Activated naive CD8-positive, alpha-beta T cell treated with anti-CD3 and anti-CD28 coated beads for 36 hours (primary cell): ENCODE results near the gene NR5A2. TPM values are rescaled to one million over a fixed set of nuclear protein-coding genes. Genes with fewer than 3 reads are reported as not detected.

Experiments used
- DNase-seq: peaks from one replicate; pipeline ENCODE4 v3.0.0; 2021
- H3K27ac Mint-ChIP-seq: one replicate; pipeline ENCODE4 v1.8.0; 2022; ENCODE audit warnings: mild to moderate bottlenecking, moderate library complexity, mixed read lengths
- H3K27me3 Mint-ChIP-seq: one replicate; pipeline ENCODE4 v1.8.0; 2022; ENCODE audit warnings: mild to moderate bottlenecking, mixed read lengths
- H3K36me3 Mint-ChIP-seq: one replicate; pipeline ENCODE4 v1.8.0; 2021; ENCODE audit warnings: mild to moderate bottlenecking, mixed read lengths
- H3K4me1 Mint-ChIP-seq: one replicate; pipeline ENCODE4 v1.8.0; 2021; ENCODE audit warnings: mixed read lengths
- H3K4me3 Mint-ChIP-seq: one replicate; pipeline ENCODE4 v1.8.0; 2022; ENCODE audit warnings: mild to moderate bottlenecking, moderate library complexity, mixed read lengths
- H3K9me3 Mint-ChIP-seq: one replicate; pipeline ENCODE4 v1.8.0; 2022; ENCODE audit warnings: mixed read lengths
- total RNA-seq, 2 experiments: library from RNA; stranded (reverse); gene quantifications; one replicate each; pipeline ENCODE4 v1.2.3, GENCODE V29; 2021

The NR5A2 gene
- total RNA-seq, 2 experiments from 2014 or later = 0.06 to 0.08 TPM

- DNase-seq = no peak
- Mint-ChIP-seq H3K4me1 (peaks cover 6% of the 10 kb centered on the region), H3K9me3 (no peaks in the 10 kb centered on the region), H3K4me3 (no peak overlapping the region), H3K27me3 (peaks cover 11% of the 10 kb centered on the region), H3K36me3 (no peaks in the 10 kb centered on the region), H3K27ac (no peak overlapping the region)
These were observed 88.8 kb downstream of the NR5A2 start for GRCh38 chr1:200116324-200116723.

- DNase-seq = no peak
- H3K4me1 Mint-ChIP-seq = peaks cover 6% of the 10 kb centered on the region
- no peaks in the 10 kb centered on the region for H3K36me3 Mint-ChIP-seq
- H3K4me3 Mint-ChIP-seq = no peak overlapping the region
- no peaks in the 10 kb centered on the region for H3K9me3 Mint-ChIP-seq
- no peak overlapping the region for H3K27ac Mint-ChIP-seq
- H3K27me3 Mint-ChIP-seq = peaks cover 9% of the 10 kb centered on the region
These were observed 91.4 kb downstream of the NR5A2 start for GRCh38 chr1:200118779-200119505.

DNA sequence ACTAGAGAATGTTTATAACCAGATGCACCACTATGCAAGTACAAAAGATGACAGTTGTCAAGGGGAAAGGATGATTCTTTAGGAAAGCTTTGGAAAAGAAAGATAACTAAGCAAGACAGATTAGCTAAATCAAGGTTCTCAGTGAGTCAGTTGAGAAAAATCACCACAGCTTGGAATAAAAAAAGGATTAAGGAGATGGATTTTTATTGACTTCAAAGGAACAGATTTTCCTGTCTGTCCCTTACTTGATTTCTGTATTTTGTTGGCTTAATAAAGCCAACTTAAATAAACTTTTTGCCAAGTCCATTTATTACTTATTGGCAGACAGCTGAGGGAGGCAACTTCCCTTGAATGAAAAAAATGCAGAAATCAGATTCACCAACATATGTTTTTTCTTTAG, 93.9 kb downstream of the NR5A2 start:
- Mint-ChIP-seq H3K4me1 (peaks cover 6% of the 10 kb centered on the region), H3K27ac (no peak overlapping the region), H3K9me3 (no peaks in the 10 kb centered on the region), H3K4me3 (no peak overlapping the region), H3K27me3 (peaks cover 9% of the 10 kb centered on the region), H3K36me3 (no peaks in the 10 kb centered on the region)
- no peak for DNase-seq

DNA sequence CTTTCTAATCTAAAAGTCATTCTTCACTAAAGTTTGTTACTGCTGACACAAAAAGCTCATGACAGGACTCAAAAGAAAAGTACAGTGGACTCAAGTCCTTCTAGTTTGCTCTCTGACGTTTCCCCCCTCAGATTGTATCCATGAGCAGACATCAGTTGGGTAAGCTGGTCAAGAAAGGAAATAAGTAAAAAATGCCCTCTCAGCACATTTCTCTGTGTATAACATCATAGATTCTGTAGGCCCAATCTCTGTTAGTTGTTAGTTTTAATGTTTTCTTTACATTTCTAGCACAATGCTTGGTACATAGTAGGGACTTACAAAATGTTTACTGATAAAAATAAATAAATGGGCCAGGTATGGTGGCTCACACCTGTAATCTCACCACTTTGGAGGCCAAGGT, 96.8 kb downstream of the NR5A2 start:
- Mint-ChIP-seq H3K36me3 (no peaks in the 10 kb centered on the region), H3K27ac (no peak overlapping the region), H3K27me3 (peaks cover 9% of the 10 kb centered on the region), H3K9me3 (no peaks in the 10 kb centered on the region), H3K4me3 (no peak overlapping the region), H3K4me1 (peaks cover 5% of the 10 kb centered on the region)
- no peak for DNase-seq

DNA sequence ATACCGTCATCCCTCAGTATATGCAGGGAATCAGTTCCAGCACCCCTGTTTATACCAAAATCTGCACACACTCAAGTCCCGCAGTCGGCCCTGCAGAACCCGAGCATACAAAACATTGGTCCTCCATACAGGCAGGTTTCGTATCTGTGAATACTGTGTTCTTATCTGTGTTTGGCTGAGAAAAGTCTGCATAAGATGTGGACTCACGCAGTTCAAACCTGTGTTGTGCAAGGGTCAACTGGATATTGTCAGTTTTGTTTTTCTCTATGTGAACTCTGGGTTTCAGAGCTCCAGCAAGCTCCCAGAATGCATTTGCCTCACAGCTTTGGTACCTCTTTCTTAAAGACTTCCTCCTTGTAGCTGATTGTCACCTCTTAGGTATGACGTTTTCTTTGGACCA, 100.6 kb downstream of the NR5A2 start:
- Mint-ChIP-seq H3K27me3 (no peaks in the 10 kb centered on the region), H3K27ac (no peak overlapping the region), H3K4me1 (peaks cover 16% of the 10 kb centered on the region)

GRCh38 chr1:200128944-200129879, 101.7 kb downstream of the NR5A2 start:
- no peak overlapping the region for H3K4me3 Mint-ChIP-seq
- no peaks in the 10 kb centered on the region for H3K36me3 Mint-ChIP-seq
- peaks cover 16% of the 10 kb centered on the region for H3K4me1 Mint-ChIP-seq
- peak; percentile 15 for DNase-seq
- peak overlapping the region; percentile 75 for H3K27ac Mint-ChIP-seq
- no peaks in the 10 kb centered on the region for H3K27me3 Mint-ChIP-seq
- H3K9me3 Mint-ChIP-seq = no peaks in the 10 kb centered on the region

More for the DNA sequence above, 100.6 kb downstream of the NR5A2 start:
- Mint-ChIP-seq H3K36me3 (no peaks in the 10 kb centered on the region), H3K4me3 (no peak overlapping the region), H3K9me3 (no peaks in the 10 kb centered on the region)
- DNase-seq = no peak

DNA sequence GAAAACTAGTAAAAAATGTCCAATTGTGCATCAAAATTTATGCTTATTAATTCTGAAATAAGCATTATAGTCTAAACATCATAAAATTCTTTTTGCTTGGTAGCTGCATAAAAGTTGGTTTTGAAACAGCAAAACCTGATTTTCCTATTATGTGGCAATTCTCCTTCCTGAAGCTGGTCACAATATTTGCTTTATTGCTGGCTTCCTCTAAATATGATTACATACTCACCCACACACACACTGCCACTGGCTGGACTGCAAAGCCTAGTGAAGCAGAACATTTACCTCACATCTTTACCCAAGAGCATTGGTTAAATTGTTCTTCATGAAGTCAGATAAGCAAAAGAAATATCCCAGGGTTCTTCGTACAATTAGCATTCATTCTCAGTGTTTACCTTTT, 103.0 kb downstream of the NR5A2 start:
- Mint-ChIP-seq H3K4me3 (no peak overlapping the region), H3K4me1 (peaks cover 16% of the 10 kb centered on the region), H3K27me3 (no peaks in the 10 kb centered on the region), H3K27ac (no peak overlapping the region), H3K9me3 (no peaks in the 10 kb centered on the region), H3K36me3 (no peaks in the 10 kb centered on the region)
- DNase-seq = no peak

DNA sequence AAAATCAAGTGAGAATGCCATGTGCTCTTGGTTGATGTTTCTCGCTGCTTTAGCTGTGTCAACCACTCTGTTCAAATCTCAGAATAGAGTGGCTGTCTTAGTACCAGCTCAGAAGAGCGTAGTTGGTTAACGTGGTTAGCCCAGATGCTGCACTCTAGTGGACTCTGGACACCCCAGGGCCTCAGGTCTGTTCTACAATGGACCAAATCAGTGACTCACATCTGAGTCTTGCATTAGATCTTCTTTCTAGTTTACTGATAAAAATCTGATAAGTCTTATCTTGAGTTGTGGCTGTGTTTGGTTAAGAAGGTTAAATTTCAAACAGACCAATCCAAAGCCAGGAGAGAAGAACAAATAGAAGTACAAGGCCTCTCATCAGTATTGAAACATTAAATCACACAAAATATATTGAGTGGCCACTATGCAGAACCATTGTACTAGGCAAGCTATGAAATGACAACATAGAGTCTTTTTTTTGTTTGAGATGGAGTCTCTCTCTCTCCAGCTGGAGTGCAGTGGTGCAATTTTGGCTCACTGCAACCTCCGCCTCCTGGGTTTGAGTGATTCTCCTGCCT, 104.1 kb downstream of the NR5A2 start:
- no peaks in the 10 kb centered on the region for H3K9me3 Mint-ChIP-seq
- H3K36me3 Mint-ChIP-seq = no peaks in the 10 kb centered on the region
- H3K4me3 Mint-ChIP-seq = no peak overlapping the region

DNA sequence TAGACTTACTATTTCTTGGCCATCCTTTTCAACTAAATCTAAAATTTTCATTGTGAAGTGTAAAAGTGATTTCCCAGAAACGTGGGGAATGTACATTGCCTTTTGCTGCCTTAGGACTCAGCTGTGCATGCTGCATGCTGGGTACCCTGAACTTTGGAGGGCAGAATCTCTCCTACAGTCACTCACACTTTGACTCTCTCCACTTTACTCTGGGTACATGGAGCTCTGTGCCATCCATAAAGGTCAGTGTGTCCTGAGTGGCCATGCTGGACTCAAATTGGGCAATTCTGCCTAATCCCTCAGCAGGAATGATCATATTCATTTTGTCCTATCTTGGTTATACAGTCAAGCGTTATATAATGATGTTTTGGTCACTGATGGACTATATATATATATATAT, 105.6 kb downstream of the NR5A2 start:
- H3K4me1 Mint-ChIP-seq = peaks cover 16% of the 10 kb centered on the region

More for the DNA sequence above, 104.1 kb downstream of the NR5A2 start:
- H3K27ac Mint-ChIP-seq = no peak overlapping the region
- peaks cover 16% of the 10 kb centered on the region for H3K4me1 Mint-ChIP-seq
- DNase-seq = no peak
- H3K27me3 Mint-ChIP-seq = no peaks in the 10 kb centered on the region

DNA sequence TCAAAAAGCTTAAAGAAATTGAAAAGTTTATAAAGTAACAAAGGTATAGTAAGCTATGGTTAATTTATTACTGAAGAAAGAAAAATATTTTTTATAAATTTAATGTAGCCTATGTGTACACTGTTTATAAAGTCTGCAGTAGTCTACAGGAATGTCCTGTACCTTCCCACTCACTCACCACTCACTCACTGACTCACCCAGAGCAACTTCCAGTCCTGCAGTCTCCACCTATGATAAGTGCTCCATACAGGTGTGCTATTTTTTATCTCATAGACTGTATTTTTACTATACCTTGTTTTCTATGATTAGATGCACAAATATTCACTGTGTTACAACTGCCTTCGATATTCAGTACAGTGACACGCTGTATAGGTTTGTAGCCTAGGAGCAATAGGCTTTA, 106.6 kb downstream of the NR5A2 start:
- no peak overlapping the region for H3K27ac Mint-ChIP-seq
- H3K9me3 Mint-ChIP-seq = no peaks in the 10 kb centered on the region
- H3K4me1 Mint-ChIP-seq = peaks cover 13% of the 10 kb centered on the region
- H3K4me3 Mint-ChIP-seq = no peak overlapping the region
- H3K27me3 Mint-ChIP-seq = no peaks in the 10 kb centered on the region
- DNase-seq = no peak
- no peaks in the 10 kb centered on the region for H3K36me3 Mint-ChIP-seq

More for the DNA sequence above, 105.6 kb downstream of the NR5A2 start:
- DNase-seq = no peak
- Mint-ChIP-seq H3K27ac (no peak overlapping the region), H3K9me3 (no peaks in the 10 kb centered on the region), H3K36me3 (no peaks in the 10 kb centered on the region), H3K27me3 (no peaks in the 10 kb centered on the region), H3K4me3 (no peak overlapping the region)

DNA sequence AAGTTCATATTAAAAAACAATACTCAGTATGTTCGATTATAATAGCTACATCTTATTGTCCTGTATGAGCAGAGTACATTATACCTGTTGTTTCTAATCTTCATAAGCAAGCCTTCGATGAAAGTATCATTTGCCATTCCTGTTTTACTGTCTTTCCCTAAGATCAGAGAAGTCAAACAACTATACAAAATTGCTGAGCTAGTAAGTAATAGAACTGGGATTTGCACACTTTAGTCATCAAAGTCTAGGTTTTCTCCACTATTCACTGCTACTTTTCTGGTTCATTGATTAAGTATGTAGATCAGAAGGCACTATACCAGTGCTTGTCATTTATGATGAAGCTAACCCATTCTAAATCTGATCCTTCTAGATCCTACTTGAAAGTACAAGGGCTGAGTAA, 108.9 kb downstream of the NR5A2 start:
- Mint-ChIP-seq H3K27me3 (no peaks in the 10 kb centered on the region), H3K36me3 (no peaks in the 10 kb centered on the region), H3K4me3 (no peak overlapping the region), H3K27ac (no peak overlapping the region), H3K9me3 (no peaks in the 10 kb centered on the region), H3K4me1 (no peaks in the 10 kb centered on the region)
- DNase-seq = no peak

DNA sequence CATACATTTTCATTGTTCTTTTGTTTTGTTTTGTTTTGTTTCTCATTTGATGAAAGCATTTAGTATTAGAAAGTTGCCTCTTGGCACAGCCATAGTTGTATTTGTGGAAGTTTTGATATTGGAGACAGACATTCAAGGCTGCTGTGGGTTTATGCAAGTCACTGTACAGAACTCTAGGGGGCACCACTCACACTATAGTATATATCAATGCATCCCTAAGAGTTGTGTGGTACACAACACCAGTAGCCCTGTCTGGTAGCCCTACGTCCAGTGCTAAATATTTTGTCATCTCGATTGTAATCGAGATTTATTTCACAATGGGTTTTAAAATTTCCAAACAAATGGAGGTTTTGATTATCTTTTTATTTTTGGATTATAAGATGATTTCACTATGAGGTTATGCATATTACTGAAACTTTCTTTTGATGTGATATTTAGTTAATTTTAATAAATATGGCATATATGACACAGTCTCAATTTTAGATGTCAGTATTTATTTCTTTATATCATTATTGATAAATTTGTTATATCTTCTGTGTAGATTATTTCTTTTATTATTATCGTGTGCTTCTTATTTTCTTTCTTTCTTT, 112.2 kb downstream of the NR5A2 start:
- no peak for DNase-seq
- Mint-ChIP-seq H3K27me3 (no peaks in the 10 kb centered on the region), H3K4me1 (no peaks in the 10 kb centered on the region), H3K9me3 (no peaks in the 10 kb centered on the region), H3K36me3 (no peaks in the 10 kb centered on the region), H3K27ac (no peak overlapping the region), H3K4me3 (no peak overlapping the region)

DNA sequence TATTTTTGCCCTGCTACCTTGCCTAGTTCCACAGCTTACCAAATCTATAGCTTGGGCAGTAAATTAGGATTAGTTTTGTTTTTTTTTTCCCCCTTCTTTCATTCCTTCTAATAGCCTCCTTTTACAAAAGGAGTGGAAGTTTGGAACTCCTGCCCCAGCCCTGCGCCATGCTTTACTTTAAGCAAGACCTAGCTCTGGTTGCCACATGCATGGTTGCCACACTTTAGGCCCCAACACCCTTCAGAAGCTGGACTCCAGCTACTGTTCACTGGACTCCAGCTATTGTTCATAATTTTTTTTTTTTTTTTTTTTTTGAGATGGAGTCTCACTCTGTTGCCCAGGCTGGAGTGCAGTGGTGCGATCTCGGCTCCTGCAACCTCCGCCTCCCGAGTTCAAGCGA, 115.8 kb downstream of the NR5A2 start:
- H3K36me3 Mint-ChIP-seq = no peaks in the 10 kb centered on the region
- H3K27ac Mint-ChIP-seq = no peak overlapping the region

GRCh38 chr1:200146100-200146499, 118.6 kb downstream of the NR5A2 start:
- peaks cover 15% of the 10 kb centered on the region for H3K4me1 Mint-ChIP-seq
- H3K27me3 Mint-ChIP-seq = no peaks in the 10 kb centered on the region
- no peaks in the 10 kb centered on the region for H3K9me3 Mint-ChIP-seq
- no peak overlapping the region for H3K27ac Mint-ChIP-seq
- DNase-seq = no peak
- H3K36me3 Mint-ChIP-seq = no peaks in the 10 kb centered on the region
- no peak overlapping the region for H3K4me3 Mint-ChIP-seq

More for the DNA sequence above, 115.8 kb downstream of the NR5A2 start:
- no peak for DNase-seq
- Mint-ChIP-seq H3K9me3 (no peaks in the 10 kb centered on the region), H3K4me1 (no peaks in the 10 kb centered on the region), H3K27me3 (no peaks in the 10 kb centered on the region), H3K4me3 (no peak overlapping the region)

- H3K36me3 Mint-ChIP-seq = no peaks in the 10 kb centered on the region
- no peak for DNase-seq
- no peaks in the 10 kb centered on the region for H3K9me3 Mint-ChIP-seq
- no peak overlapping the region for H3K4me3 Mint-ChIP-seq
- H3K27ac Mint-ChIP-seq = no peak overlapping the region
- peaks cover 20% of the 10 kb centered on the region for H3K4me1 Mint-ChIP-seq
- no peaks in the 10 kb centered on the region for H3K27me3 Mint-ChIP-seq
These were observed 119.6 kb downstream of the NR5A2 start for GRCh38 chr1:200147094-200147493.
